Ectodermal cell (in vitro differentiated cells): ENCODE measurements around the gene METTL3.
A peak's percentile ranks its signal among the peaks of the same experiment; 100 is the strongest.

Source experiments
- H3K27ac ChIP-seq: 2 replicates; pipeline ENCODE4 v1.7.0; 2013; ENCODE audit warnings: mild to moderate bottlenecking, low read depth, low read length; ENCODE audit not compliant: insufficient read depth, poor library complexity, severe bottlenecking
- H3K27me3 ChIP-seq: 2 replicates; pipeline ENCODE4 v1.7.0; 2013; ENCODE audit warnings: mild to moderate bottlenecking, low read length; ENCODE audit not compliant: insufficient read depth, control insufficient read depth, poor library complexity, severe bottlenecking
- H3K36me3 ChIP-seq: one replicate; pipeline ENCODE4 v1.7.0; 2013; ENCODE audit warnings: low read length; ENCODE audit not compliant: control insufficient read depth, insufficient read depth
- H3K4me1 ChIP-seq: one replicate; pipeline ENCODE4 v1.7.0; 2013; ENCODE audit warnings: low read length; ENCODE audit not compliant: control insufficient read depth, insufficient read depth
- H3K4me3 ChIP-seq: 2 replicates; pipeline ENCODE4 v1.7.0; 2013; ENCODE audit warnings: low read depth, low read length, control low read depth; ENCODE audit not compliant: insufficient read depth
- H3K9me3 ChIP-seq: 2 replicates; pipeline ENCODE4 v1.7.0; 2013; ENCODE audit warnings: mild to moderate bottlenecking, low read length, moderate library complexity; ENCODE audit not compliant: control insufficient read depth
- WGBS, 2 experiments: methylation state at CpG; one replicate each; pipeline ENCODE4 v1.1.7; 2013; ENCODE audit warnings: missing lambda C conversion rate in 2 of 2; 5-methylcytosine and 5-hydroxymethylcytosine counted together

The METTL3 gene

DNA sequence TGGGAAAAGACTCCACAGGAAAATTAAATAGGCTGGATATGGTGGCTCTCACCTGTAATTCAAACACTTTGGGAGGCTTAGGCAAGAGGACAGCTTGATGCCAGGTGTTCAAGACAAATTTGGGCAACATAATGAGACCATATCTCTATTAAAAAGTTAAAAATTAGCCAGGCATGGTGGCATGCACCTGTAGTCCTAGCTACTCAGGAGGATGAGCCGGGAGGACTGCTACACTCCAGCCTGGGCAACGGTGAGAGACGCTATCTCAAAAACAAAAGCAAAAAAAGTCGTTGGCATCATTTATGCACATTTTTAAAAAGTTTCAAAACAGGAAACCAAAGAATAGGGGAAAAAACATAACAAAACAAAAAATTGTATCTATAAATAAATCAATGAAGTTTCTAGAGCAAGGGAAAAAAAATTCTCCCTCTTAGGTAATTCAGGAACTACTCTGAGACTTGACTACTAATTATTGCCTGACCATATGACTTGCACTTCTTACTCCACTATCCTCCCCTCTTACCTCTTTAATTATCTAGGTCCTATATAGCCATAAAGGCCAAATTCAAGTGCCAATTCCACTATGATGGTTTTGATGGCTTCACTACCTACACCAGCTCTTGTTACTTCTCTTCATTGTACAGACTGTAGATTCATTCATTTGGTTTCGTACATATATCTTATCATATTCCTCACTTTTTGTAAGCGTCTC, 1.6 kb downstream of the METTL3 start:
- Histone ChIP-seq H3K27ac (no peak overlapping the region), H3K9me3 (no peaks in the 10 kb centered on the region), H3K36me3 (peaks cover 10% of the 10 kb centered on the region), H3K4me3 (peak overlapping the region; percentile 65), H3K27me3 (no peaks in the 10 kb centered on the region), H3K4me1 (peaks cover 7% of the 10 kb centered on the region)
- WGBS, 2 experiments: 86 to 87% methylated on average over 6 of the region's 6 CpGs

DNA sequence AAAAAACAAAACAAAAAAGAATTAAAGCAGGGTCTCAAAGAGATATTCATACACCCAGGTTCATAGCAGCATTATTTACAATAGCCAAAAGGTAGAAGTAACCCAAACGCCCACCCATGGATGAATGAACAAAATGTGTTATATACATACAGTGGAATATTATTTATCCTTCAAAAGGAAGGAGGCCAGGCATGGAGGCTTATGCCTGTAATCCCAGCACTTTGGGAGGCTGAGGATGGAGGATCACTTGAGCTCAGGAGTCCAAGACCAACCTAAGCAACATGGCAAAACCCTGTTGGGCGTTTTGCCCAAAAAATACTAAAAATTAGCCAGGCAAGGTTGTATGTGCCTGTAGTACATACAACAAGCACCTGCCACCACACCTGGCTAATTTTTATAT, 4.6 kb downstream of the METTL3 start:
- 90 to 93% methylated on average over 1 of the region's 2 CpGs for WGBS, 2 experiments
- peaks cover 32% of the 10 kb centered on the region for H3K36me3 ChIP-seq
- no peak overlapping the region for H3K27ac ChIP-seq
- H3K4me3 ChIP-seq: no peak overlapping the region
- peaks cover 7% of the 10 kb centered on the region for H3K4me1 ChIP-seq
- H3K27me3 ChIP-seq: no peaks in the 10 kb centered on the region
- H3K9me3 ChIP-seq: no peaks in the 10 kb centered on the region

DNA sequence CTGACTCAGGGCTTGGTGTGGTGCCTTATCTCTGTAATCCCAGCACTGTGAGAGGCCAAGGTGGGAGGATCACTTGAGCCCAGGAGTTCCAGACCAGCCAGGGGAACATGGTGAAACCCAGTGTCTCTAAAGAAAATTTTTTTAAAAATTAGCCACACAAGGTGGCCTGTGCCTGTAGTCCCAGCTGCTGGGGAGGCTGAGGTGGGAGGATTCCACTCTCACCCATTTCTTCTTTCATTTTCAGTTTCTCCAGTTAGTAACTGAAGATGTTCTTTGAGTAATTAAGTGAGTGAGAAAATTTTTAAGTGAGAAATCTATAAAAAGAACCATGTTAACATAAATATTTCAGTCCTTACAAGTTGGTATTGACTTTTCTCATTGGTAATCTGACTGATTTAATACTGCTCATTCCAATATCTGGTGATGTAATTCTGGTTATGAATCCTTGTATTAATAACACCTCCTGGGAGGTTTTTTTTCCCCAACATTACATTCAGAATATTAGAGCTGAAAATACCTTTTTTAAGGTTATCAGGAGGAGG, 6.1 kb downstream of the METTL3 start:
- peaks cover 6% of the 10 kb centered on the region for H3K4me1 ChIP-seq
- H3K27me3 ChIP-seq: no peaks in the 10 kb centered on the region
- H3K36me3 ChIP-seq: peaks cover 40% of the 10 kb centered on the region
- no peak overlapping the region for H3K27ac ChIP-seq
- H3K4me3 ChIP-seq: no peak overlapping the region
- no peaks in the 10 kb centered on the region for H3K9me3 ChIP-seq

DNA sequence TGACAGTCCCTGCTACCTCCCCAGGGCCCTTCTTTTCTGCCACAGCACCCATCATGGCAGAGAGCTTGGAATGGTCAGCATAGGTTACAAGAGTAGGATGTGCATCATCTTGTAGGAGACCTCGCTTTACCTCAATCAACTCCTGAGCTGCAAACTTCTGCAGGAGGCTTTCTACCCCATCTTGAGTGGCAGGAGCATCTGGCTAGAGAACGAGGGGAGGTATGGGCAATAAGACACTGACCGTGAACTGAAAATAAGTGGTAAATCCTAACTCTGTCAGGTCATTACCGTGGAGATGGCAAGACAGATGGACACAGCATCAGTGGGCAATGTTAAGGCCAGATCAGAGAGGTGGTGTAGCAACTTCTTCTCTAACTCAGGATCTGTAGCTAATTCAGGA, 7.8 kb downstream of the METTL3 start:
- H3K4me3 ChIP-seq: no peak overlapping the region
- peaks cover 6% of the 10 kb centered on the region for H3K4me1 ChIP-seq
- no peaks in the 10 kb centered on the region for H3K27me3 ChIP-seq
- 81 to 97% methylated on average over 3 to 4 of the region's 4 CpGs for WGBS, 2 experiments
- no peak overlapping the region for H3K27ac ChIP-seq
- H3K9me3 ChIP-seq: no peaks in the 10 kb centered on the region
- H3K36me3 ChIP-seq: peaks cover 51% of the 10 kb centered on the region

DNA sequence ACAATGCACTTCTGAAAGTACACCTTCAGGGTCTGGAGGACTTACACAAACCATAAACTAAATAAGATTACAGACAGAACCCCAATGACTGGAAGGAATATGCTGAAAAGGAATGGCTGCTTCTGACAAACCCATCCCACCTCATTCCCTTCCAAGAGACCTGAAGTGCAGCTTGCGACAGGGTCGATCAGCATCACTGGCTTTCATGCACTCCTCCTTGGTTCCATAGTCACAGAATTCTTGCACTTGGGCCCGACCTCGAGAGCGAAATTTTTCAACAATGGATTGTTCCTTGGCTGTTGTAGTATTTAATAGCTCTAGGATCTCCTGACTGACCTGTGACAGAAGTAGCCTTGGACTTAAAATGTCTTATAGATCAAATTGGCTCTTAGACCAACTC, 9.6 kb downstream of the METTL3 start:
- Histone ChIP-seq H3K36me3 (peaks cover 56% of the 10 kb centered on the region), H3K27ac (no peak overlapping the region), H3K4me1 (peaks cover 7% of the 10 kb centered on the region), H3K4me3 (no peak overlapping the region), H3K9me3 (no peaks in the 10 kb centered on the region), H3K27me3 (no peaks in the 10 kb centered on the region)
- WGBS, 2 experiments: 95 to 97% methylated on average over 5 of the region's 5 CpGs

DNA sequence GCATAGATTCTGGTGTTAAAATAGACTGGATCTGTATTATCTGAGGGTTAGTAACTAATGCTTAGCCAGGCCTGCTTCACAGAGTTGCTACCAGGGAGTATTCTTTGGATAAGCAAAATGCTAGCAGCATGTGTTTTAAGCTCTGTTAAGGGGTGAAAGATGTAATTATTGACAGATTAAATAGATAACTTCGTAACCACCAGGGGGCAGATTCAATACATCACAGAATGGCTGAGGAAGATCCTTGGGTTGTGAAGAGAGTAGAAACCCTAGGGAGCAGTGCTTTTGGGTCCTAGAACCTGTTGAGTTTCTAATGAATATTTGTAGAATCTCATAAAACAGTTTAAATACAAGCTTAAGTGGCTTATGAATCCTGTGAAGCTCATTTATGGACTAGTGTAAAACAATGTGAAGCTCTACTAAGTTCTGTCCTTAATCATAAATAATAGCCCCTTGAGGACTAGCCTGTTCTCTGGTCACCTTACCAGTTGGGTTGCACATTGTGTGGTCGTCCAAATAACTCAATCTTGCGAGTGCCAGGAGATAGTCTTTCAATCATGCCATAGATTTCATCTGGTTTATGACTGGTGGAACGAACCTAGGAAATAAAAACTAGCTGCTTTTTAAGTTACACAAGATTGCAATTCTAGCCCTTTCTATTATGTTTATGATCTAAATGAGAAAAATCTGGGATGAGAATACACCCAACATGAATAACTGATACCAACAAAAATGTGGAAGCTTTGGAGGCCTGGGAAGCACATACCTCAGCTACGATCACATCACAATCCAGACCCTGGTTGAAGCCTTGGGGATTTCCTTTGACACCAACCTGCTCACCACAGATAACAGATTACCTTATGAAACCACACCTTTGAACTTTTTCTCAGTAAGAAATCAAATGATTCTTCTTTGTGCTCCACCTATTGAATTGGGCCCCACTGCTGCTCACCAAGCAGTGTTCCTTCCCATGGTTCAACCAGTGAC, 12.3 kb downstream of the METTL3 start:
- Histone ChIP-seq H3K4me1 (peaks cover 7% of the 10 kb centered on the region), H3K27me3 (no peaks in the 10 kb centered on the region), H3K9me3 (no peaks in the 10 kb centered on the region), H3K36me3 (peaks cover 64% of the 10 kb centered on the region), H3K4me3 (no peak overlapping the region), H3K27ac (no peak overlapping the region)
- 83 to 86% methylated on average over 5 of the region's 5 CpGs for WGBS, 2 experiments

DNA sequence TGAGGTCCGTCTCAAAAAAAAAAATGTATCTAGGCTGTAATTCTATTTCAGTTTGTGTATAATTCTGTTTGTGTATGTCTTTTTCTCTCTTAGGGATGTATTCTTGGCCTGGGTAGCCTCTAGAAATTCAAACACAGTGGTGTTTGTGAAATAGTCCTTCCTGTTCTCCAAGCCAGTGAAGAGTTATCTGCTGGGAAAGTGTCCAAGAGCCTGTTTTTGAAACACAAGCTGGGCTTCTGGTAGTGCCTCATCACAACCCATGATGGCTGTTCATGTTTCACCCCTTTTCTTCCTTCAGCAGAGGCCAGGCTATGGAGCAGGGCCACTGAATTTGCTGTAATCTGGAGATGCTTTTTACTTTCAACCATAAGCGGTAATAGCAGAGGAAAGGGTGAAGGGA, 14.7 kb downstream of the METTL3 start:
- Histone ChIP-seq H3K36me3 (peaks cover 46% of the 10 kb centered on the region), H3K4me3 (no peak overlapping the region), H3K4me1 (peaks cover 7% of the 10 kb centered on the region), H3K27me3 (no peaks in the 10 kb centered on the region), H3K9me3 (no peaks in the 10 kb centered on the region), H3K27ac (no peak overlapping the region)
- 93 to 96% methylated on average over 2 of the region's 2 CpGs for WGBS, 2 experiments

DNA sequence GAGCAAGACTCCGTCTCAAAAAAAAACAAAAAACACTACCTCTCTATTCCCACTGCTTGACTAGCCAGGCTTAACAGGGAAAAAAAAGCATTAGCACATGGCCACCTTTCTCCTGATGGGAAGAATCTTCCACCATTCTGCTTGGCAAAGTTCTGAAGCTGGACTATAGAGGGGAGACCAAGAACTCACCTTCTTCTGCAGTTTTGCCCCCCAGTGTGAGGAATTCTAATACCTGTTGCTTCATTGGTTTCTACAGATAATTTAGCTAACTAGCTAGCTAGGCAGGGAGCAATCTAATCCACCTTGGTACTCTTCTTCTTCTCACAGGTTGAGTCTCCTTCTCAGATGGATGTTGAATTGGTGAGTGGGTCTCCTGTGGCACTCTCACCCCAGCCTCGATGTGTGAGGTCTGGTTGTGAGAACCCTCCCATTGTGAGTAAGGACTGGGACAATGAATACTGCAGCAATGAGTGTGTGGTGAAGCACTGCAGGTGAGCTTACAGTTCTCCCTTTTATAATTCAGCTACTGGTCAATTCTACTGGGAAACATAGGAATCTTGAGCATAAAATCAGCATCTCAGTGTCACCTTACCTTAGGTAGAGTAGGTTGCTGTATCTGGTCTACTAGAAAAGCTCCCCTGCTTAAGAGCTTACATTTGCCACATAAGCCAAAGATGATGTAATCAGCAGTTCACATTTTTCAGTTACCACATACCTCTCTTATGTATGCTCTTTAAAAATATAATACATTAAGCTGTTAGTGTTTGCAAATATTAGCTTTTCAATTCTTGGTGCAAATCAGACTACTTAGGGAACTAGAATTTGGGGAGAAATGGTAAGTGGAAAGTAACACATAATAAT, 16.0 kb downstream of the METTL3 start:
- H3K36me3 ChIP-seq: peaks cover 49% of the 10 kb centered on the region

DNA sequence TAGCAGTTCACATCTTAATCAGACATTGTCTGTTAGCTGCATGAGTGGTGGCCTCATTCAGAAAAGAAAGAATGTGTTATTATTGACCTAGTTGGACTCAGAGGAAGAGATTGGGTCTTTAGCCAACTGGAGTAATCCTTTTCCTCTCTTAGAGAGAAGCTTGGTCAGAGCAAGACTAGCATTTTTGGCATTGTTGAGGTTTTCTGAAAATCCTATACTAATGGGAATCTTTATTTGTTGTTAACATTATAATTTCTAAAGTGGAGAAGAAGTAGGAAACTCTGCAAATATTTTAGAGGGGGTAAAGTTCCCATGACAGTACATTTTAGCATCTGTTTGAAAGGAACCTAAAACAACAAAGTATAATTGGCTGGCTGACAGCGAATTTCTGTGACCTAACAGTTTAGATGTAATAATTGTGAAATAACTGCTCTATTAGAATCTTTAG, 24.5 kb downstream of the METTL3 start:
- no peak overlapping the region for H3K4me3 ChIP-seq
- no peaks in the 10 kb centered on the region for H3K9me3 ChIP-seq
- 96 to 100% methylated on average over 1 of the region's 1 CpG for WGBS, 2 experiments
- H3K27ac ChIP-seq: no peak overlapping the region
- no peaks in the 10 kb centered on the region for H3K4me1 ChIP-seq
- H3K36me3 ChIP-seq: peaks cover 31% of the 10 kb centered on the region
- H3K27me3 ChIP-seq: no peaks in the 10 kb centered on the region

More for the DNA sequence above, 16.0 kb downstream of the METTL3 start:
- Histone ChIP-seq H3K27ac (no peak overlapping the region), H3K4me1 (peaks cover 7% of the 10 kb centered on the region), H3K9me3 (no peaks in the 10 kb centered on the region), H3K4me3 (no peak overlapping the region), H3K27me3 (no peaks in the 10 kb centered on the region)
- WGBS, 2 experiments: 66 to 83% methylated on average over 2 of the region's 2 CpGs
